Fibroblast of mammary gland (primary cell): ENCODE data around the gene KPNA1.
A peak's percentile ranks its signal among the peaks of the same experiment; 100 is the strongest.

Experiments
- DNase-seq: peaks from one replicate; pipeline ENCODE4 v3.0.0-alpha.2; 2010; ENCODE audit warnings: low read depth
- H3K4me3 ChIP-seq: 2 replicates; pipeline ENCODE4 v1.5.1; 2011; ENCODE audit warnings: low read depth, mild to moderate bottlenecking, low read length, moderate library complexity; ENCODE audit not compliant: control insufficient read depth
- CTCF ChIP-seq: conservative IDR thresholded peaks from 2 replicates; pipeline ENCODE4 v1.5.1; 2011; ENCODE audit warnings: low read depth, low read length, inconsistent platforms; ENCODE audit not compliant: control insufficient read depth, insufficient read depth

KPNA1 gene

DNA sequence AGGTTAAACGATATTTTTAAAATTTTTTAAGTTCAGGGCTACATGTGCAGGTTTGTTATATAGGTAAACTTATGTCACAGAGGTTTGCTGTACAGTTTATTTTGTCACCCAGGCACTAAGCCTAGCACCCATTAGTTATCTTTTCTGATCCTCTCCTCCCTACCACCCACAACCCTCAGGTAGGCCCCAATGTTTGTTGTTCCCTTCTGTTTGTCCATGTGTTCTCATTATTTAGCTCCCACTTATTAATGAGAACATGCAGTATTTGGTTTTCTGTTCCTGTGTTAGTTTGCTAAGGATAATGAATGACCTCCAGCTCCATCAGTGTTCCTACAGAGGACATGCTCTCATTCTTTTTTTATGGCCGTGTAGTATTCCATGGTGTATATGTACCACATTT lies 115.8 kb downstream of the KPNA1 start:
- TF ChIP-seq CTCF, result no peak
- no peak for DNase-seq
- no peak overlapping the region for H3K4me3 ChIP-seq

GRCh38 chr3:122397201-122397600 lies 117.5 kb downstream of the KPNA1 start:
- no peak for DNase-seq
- TF ChIP-seq CTCF, result no peak
- no peak overlapping the region for H3K4me3 ChIP-seq

- no peak for TF ChIP-seq CTCF
- DNase-seq, result no peak
- no peak overlapping the region for H3K4me3 ChIP-seq
Measured at GRCh38 chr3:122396511-122396910, 118.2 kb downstream of the KPNA1 start.

- no peak overlapping the region for H3K4me3 ChIP-seq
- no peak for TF ChIP-seq CTCF
- peak; percentile 27 for DNase-seq
Measured at GRCh38 chr3:122395582-122395981, 119.2 kb downstream of the KPNA1 start.

GRCh38 chr3:122394173-122394572 lies 120.6 kb downstream of the KPNA1 start:
- no peak for DNase-seq
- no peak for TF ChIP-seq CTCF
- no peak overlapping the region for H3K4me3 ChIP-seq

DNA sequence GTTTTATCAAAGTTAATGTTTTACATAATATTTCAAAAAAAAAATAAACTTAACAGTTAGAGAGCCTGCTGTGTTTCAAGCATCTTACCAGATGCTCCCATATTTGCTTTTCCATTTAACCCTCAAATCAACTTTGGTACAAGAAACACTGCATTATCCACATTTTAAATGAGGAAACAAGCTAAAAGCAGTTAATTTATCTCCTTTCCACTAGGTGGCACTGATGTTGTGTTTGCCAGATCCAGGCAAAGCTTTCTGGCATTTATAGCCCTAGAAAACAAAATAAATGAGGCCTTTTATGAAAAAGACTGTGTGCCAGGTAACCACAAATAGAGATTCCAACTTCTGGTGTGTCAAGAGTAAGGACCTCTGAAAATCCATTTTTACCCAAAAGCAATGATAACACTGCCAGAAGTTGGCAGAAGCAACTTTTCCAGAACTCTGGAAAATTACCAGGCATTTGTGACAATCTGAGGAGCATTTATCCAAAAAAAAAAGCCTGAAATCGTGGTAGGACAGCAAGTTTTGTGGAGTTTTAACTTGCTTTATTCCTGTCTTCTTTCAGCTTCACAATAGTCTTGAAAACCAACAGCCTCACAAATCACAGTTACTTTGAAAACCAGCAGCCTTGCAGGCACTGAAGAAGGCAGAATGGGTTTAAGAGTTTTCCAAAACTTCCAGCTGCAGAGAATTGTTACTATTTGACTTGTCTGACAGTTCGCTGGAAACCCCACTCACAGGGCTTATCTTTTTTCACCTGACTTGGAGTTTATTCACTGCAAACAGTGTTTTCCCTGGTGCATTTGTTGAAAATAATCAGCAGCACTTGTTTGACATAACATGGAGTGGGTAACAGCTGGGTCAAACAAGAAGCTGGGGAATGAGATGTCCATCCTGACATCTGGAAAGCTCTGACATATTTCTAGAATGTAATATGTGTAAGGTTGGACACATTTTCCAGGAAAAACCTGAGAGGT lies 121.6 kb downstream of the KPNA1 start:
- no peak overlapping the region for H3K4me3 ChIP-seq
- peak; percentile 64 for DNase-seq

More for the DNA sequence above, 121.6 kb downstream of the KPNA1 start:
- peak; percentile 79 for TF ChIP-seq CTCF
